DMS53 treated with DMSO at 0.1 percent for 48 hours (cell line): ENCODE measurements around the gene NUP205.

ENCODE experiments used
- DNase-seq: peaks from one replicate; lab custom pipeline; 2025; ENCODE audit not compliant: unreplicated experiment; lab: John Stamatoyannopoulos, UW

NUP205 gene

DNA sequence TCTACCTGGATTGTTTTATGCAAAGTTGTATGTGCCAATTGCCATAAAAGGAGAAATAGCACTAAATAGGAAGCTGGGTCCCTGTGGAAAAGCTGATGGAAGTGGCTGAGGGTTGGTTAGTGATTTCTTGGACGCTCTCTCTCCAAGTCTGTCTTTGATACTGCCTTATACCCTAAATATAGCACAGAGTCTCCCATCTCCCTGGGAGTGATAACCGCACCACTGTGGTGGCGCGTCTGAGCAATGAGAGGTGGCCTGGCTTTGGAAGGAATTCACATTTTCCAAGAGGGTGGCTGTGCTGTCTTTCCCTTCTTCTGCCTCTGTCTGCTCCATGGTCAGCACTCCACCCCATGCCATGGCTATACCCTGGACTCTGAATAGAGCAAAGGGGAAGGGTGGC lies 135.8 kb downstream of the NUP205 start:
- DNase-seq: no peak

DNA sequence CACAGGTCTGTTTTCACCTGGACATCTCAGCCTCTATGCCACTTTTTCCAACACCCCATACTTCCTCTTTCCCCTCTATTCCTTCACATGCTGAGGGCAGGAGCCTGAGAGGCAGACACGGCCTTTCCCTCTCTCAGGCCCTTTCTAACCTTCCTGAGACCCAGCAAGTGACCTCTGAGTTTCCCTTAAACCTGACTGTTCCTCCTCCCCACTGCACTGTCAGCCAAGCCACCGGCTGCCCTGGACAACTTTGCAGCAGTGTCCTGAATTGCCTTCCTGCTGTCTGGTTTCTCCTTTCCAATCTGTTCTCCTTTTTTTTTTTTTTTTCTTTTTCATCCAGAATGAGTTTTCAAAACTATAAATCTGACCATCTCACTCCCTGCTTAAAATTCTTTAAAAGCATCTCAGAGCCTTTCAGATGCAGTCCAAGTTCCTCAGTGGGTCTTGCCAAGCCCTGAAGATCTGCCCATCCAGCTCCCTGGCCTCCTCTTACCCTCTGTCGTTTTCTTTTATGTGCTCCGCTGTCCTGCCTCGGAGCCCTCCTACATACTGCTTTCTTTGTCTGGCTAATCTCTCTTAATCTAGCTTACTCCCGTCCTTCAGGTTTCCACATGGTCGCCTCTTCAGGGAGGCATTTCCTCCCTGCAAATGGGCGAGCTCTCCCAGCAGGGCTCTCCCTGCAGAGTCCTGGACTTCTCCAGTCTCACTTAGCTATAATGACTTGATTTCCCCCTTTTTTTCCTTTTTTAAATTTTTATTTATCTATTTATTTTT lies 139.7 kb downstream of the NUP205 start:
- DNase-seq: no peak
